GM12873 (cell line): Measurements from ENCODE around the gene CBX5.

ENCODE experiments used
- CTCF ChIP-seq: IDR thresholded peaks from 2 replicates; pipeline ENCODE4 v1.5.1; 2012; ENCODE audit warnings: low read depth, mild to moderate bottlenecking, moderate library complexity, low read length, control low read depth; ENCODE audit not compliant: insufficient read depth; ENCODE audit errors: missing control alignments

Gene CBX5

DNA sequence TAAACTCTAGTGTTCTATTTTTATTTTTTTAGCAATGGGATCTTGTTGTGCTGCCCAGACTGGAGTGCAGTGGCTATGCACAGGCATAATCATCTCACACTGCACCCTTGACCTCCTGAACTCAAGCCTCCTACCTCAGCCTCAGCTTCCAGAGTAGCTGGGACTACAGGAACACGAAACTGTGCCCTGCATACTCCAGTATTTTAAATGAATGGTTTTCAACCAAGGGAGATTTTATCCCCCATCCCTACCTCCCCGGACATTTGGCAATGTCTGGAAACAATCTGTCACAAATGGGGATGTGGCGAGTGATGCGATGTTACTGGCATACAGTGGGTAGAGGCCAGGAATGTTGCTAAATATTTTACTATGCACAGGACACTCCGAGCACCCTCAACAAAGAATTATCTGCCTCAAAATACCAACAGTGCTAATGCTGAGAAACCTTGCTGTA lies 2.1 kb downstream of the CBX5 start:
- TF ChIP-seq CTCF: no peak

GRCh38 chr12:54276368-54276767 lies 3.6 kb downstream of the CBX5 start:
- TF ChIP-seq CTCF: no peak

DNA sequence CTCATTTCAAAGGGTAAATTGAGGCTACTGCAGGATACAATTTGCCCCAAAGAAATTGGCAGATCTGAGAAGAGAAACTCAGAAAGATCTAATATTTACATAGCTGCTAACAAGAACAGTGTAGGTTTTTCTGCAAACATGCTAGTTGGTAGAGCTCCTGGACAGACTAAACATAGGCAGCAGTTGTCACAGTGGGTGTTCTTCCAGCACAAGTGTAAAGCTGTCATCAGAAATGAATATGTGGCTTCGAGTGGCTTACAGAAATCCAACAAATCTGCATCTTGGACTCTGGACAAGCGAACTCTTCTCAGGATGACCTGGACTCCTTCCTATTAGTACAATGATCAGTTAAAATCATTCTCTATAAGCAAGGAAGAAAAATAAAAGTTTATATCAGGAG lies 5.9 kb downstream of the CBX5 start:
- no peak for TF ChIP-seq CTCF

DNA sequence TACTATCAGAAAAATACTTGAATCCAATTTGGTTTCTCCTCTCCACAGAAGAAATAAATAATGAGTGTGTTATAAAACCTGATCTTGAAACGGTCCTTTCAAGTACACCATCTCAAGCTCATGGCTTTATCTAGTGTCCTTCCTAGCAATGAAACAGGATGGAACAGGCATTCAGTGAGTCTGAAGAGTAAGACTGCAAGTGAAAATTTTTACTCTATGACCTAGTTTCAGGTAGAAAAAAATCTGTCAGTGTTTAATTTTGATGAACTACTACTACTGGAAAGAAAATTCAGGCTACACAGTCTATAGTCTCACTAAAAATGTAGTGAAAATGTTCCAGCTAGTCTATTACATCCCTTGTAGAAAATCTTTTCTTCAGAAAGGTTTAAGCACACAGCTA lies 7.7 kb downstream of the CBX5 start:
- no peak for TF ChIP-seq CTCF

- TF ChIP-seq CTCF: no peak
Measured at GRCh38 chr12:54270345-54270744, 9.6 kb downstream of the CBX5 start.

DNA sequence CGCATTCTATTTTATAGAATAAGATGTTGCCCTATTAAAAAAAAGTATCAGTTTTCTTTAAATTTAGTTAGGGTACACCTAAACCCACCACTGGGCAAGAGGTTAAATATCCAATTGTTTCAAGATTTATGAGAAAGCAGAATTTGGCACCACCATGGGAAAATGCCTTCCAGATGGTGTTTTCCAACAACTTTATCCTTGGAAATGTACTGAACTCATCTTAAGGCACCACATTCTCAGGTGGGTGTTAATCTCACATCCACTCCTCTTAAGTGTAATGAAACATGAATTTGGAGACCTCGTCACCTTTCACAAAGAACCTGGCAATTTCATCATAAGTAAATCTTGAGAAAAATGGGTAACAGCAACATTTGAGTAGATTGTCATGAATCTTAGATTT lies 13.1 kb downstream of the CBX5 start:
- TF ChIP-seq CTCF: no peak

- no peak for TF ChIP-seq CTCF
Measured at GRCh38 chr12:54265364-54265812, 14.5 kb downstream of the CBX5 start.

- TF ChIP-seq CTCF: no peak
Measured at GRCh38 chr12:54262403-54262925, 17.5 kb downstream of the CBX5 start.
